Mesothelial cell of epicardium (in vitro differentiated cells): ENCODE data around the gene HMMR. TPM values are rescaled to one million over a fixed set of nuclear protein-coding genes. Genes with fewer than 3 reads are reported as not detected.
A peak's percentile ranks its signal among the peaks of the same experiment; 100 is the strongest.
"Not testable (repeated sequence)": the region's sequence is repeated elsewhere in the genome, so short reads cannot be mapped to it uniquely, and the experiment has no call there.

ENCODE experiments used
- DNase-seq, 2 experiments: peaks; one replicate each; pipeline ENCODE4 v3.0.0; 2021; ENCODE audit warnings: low spot score in 2 of 2; ENCODE audit not compliant: unreplicated experiment in 2 of 2
- H3K27ac Mint-ChIP-seq: 2 replicates; pipeline ENCODE4 v1.8.0; 2021; ENCODE audit warnings: mixed read lengths
- H3K27me3 Mint-ChIP-seq: 2 replicates; pipeline ENCODE4 v1.8.0; 2021; ENCODE audit warnings: low read depth, mixed read lengths
- H3K36me3 Mint-ChIP-seq: 2 replicates; pipeline ENCODE4 v1.8.0; 2021; ENCODE audit warnings: mixed read lengths
- H3K4me1 Mint-ChIP-seq: 2 replicates; pipeline ENCODE4 v1.8.0; 2021; ENCODE audit warnings: mixed read lengths
- H3K4me3 Mint-ChIP-seq: 2 replicates; pipeline ENCODE4 v1.8.0; 2021; ENCODE audit warnings: mild to moderate bottlenecking, moderate library complexity, mixed read lengths
- H3K9me3 Mint-ChIP-seq: 2 replicates; pipeline ENCODE4 v1.8.0; 2021; ENCODE audit warnings: mixed read lengths
- total RNA-seq: library from RNA; stranded (reverse); gene quantifications from 3 replicates; pipeline ENCODE4 v1.2.1, GENCODE V29; 2021
- TF ChIP-seq, protein P1 (sequence below): fragments of 200-600 bp; sonication (generic); IDR thresholded peaks from one replicate; pipeline ENCODE4 v1.5.0; 2021; ENCODE audit warnings: antibody characterized with exemption; ENCODE audit not compliant: unreplicated experiment

HMMR gene, protein sequence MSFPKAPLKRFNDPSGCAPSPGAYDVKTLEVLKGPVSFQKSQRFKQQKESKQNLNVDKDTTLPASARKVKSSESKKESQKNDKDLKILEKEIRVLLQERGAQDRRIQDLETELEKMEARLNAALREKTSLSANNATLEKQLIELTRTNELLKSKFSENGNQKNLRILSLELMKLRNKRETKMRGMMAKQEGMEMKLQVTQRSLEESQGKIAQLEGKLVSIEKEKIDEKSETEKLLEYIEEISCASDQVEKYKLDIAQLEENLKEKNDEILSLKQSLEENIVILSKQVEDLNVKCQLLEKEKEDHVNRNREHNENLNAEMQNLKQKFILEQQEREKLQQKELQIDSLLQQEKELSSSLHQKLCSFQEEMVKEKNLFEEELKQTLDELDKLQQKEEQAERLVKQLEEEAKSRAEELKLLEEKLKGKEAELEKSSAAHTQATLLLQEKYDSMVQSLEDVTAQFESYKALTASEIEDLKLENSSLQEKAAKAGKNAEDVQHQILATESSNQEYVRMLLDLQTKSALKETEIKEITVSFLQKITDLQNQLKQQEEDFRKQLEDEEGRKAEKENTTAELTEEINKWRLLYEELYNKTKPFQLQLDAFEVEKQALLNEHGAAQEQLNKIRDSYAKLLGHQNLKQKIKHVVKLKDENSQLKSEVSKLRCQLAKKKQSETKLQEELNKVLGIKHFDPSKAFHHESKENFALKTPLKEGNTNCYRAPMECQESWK
- 8.7 to 9.8 TPM (median 9.4 TPM) in 3 replicates for total RNA-seq

DNA sequence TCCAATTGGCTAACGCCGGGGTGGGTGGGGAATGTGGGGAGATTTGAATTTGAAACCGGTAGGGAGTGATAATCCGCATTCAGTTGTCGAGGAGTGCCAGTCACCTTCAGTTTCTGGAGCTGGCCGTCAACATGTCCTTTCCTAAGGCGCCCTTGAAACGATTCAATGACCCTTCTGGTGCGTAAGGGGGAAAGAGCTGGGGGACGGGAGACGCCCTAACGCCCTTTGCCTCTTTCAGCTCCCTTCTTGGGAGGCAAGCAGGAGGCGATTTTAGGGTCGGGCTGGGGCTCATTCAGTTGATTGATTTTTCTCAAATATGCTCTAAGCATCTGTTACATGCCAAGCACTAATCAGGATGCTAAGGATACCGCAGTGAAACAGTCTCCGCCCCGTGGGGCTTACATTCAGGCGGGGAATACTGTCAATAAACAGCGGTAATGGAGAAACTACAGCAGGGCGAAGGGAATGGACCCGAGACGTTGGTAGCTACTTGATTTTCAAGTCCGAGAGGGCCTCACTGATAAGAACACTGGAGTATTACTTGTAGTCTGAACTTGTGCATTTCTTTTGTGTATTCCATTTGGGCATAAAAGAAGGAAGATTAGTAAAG, at the start of gene HMMR:
HMMR (plus strand) TSS at position 71 of the 610 bp plus-strand sequence; CDS start at position 132, 61 bp downstream.
- Mint-ChIP-seq H3K27me3 (no peaks in the 10 kb centered on the region), H3K4me1 (peaks cover 41% of the 10 kb centered on the region), H3K27ac (peak within 1 kb of the TSS; percentile 100), H3K36me3 (peaks cover 7% of the 10 kb centered on the region), H3K9me3 (no peaks in the 10 kb centered on the region), H3K4me3 (peak within 1 kb of the TSS; percentile 88)
- no peak for DNase-seq
- TF ChIP-seq, protein P1, sequence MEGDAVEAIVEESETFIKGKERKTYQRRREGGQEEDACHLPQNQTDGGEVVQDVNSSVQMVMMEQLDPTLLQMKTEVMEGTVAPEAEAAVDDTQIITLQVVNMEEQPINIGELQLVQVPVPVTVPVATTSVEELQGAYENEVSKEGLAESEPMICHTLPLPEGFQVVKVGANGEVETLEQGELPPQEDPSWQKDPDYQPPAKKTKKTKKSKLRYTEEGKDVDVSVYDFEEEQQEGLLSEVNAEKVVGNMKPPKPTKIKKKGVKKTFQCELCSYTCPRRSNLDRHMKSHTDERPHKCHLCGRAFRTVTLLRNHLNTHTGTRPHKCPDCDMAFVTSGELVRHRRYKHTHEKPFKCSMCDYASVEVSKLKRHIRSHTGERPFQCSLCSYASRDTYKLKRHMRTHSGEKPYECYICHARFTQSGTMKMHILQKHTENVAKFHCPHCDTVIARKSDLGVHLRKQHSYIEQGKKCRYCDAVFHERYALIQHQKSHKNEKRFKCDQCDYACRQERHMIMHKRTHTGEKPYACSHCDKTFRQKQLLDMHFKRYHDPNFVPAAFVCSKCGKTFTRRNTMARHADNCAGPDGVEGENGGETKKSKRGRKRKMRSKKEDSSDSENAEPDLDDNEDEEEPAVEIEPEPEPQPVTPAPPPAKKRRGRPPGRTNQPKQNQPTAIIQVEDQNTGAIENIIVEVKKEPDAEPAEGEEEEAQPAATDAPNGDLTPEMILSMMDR = no peak

DNA sequence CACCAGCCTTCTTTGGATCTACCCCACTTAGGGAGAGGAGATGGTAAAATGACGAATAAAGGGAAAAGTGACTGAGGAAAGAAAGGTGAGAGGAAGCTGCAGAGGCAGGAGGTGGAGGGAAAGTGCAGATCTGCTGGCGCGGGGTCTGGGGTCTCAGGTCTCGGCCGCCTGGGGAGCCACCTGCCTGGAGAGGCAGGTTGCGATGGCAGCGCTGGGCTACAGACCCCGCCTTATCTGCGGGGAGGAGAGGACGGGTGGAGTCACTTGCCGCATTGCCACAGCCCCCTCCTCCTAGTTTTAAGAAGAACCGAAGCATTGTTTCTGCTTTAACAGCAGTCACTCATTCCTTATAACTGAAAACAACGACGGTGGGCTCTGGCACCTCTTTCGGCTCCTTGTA, 44.8 kb upstream of the HMMR start:
- DNase-seq, H3K9me3 Mint-ChIP-seq, H3K36me3 Mint-ChIP-seq, H3K4me3 Mint-ChIP-seq, H3K27ac Mint-ChIP-seq, H3K4me1 Mint-ChIP-seq: not testable (repeated sequence)
- H3K27me3 Mint-ChIP-seq = peaks cover 26% of the 10 kb centered on the region

DNA sequence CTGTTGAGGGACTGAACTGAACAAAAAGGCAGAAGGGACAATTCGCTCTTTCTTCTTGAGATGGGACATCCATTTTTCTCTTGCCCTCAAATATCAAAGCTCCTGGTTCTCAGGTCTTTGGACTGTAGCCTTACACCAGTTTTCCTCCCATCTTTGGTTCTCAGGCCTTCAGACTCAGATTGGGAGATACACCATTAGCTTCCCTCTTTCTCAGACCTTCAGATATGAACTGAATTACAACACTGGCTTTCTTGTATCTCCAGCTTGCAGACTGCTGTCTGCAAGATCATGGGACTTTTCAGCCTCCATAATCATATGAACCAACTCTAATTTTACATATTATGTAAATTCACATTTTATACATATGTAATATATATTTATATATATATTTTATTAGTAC, 35.6 kb upstream of the HMMR start:
- DNase-seq = no peak
- Mint-ChIP-seq H3K9me3 (peaks cover 15% of the 10 kb centered on the region), H3K27me3 (no peaks in the 10 kb centered on the region), H3K4me3 (no peak overlapping the region), H3K36me3 (no peaks in the 10 kb centered on the region), H3K27ac (no peak overlapping the region), H3K4me1 (no peaks in the 10 kb centered on the region)
- TF ChIP-seq, protein P1 = no peak

DNA sequence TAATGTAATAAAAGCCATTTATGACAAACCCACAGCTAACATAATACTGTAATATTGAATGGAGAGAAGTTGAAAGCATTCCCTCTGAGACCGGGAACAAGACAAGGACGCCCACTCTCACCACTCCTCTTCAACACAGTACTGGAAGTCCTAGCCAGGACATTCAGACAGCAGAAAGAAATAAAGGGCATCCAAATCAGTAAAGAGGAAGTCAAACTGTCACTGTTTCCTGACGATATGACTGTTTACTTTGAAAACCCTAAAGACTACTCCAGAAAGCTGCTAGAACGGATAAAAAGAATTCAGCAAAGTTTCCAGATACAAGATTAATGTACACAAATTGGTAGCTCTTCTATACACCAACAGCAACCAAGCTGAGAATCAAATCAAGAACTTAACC, 34.3 kb upstream of the HMMR start:
- DNase-seq, H3K36me3 Mint-ChIP-seq, H3K4me1 Mint-ChIP-seq, H3K27me3 Mint-ChIP-seq, H3K4me3 Mint-ChIP-seq, H3K27ac Mint-ChIP-seq: not testable (repeated sequence)
- peaks cover 15% of the 10 kb centered on the region for H3K9me3 Mint-ChIP-seq

DNA sequence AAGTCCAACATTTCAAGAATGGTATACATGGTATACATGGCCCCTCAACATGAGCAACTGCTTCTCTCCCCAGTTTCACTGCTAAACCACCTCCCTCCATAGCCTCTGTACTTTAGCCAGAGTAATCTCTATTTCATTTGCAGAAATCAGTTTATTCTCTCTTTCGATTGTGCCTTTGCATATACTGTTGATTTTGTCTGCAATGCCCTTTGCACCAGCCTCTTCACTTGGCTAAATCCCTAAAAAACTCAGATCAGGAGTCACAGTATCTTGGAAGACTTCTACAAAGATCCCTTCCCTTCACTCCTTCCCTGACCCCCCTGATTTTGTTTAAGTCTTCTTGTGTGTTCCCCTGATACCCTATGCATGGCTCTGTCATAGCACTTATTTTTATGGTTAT, 27.9 kb upstream of the HMMR start:
- TF ChIP-seq, protein P1 = no peak
- H3K36me3 Mint-ChIP-seq = no peaks in the 10 kb centered on the region
- peaks cover 20% of the 10 kb centered on the region for H3K4me1 Mint-ChIP-seq
- H3K9me3 Mint-ChIP-seq = peaks cover 6% of the 10 kb centered on the region
- no peaks in the 10 kb centered on the region for H3K27me3 Mint-ChIP-seq
- no peak overlapping the region for H3K27ac Mint-ChIP-seq
- DNase-seq = no peak
- no peak overlapping the region for H3K4me3 Mint-ChIP-seq

DNA sequence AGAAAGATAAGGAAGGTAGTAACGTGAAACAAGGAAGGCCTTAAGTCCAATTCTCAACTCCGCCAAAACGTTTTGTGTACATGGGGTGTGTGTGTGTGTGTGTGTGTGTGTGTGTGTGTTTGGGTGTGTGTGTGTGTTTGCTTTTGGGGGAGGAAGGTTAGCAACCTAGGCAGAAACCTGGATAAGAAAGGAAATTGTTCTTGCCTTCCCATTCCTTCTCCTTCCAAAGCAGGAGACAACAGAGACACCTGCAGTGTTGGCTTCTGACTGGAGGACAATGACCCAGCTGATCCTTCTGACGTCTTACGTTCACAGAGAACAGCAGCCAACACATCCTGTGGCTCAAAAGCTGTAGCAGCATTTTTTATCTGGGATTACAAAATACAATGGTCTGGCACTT, 27.2 kb upstream of the HMMR start:
- Mint-ChIP-seq H3K4me1 (peaks cover 20% of the 10 kb centered on the region), H3K4me3 (no peak overlapping the region), H3K36me3 (no peaks in the 10 kb centered on the region), H3K27ac (no peak overlapping the region), H3K9me3 (peaks cover under 1% of the 10 kb centered on the region), H3K27me3 (no peaks in the 10 kb centered on the region)
- TF ChIP-seq, protein P1 = no peak
- no peak for DNase-seq
